ENCODE data around the gene STKLD1.

STKLD1 gene

GRCh38 chr9:133346021-133346785 is 30.0 kb upstream of the STKLD1 start:
- DNase-seq, result no peak

DNA sequence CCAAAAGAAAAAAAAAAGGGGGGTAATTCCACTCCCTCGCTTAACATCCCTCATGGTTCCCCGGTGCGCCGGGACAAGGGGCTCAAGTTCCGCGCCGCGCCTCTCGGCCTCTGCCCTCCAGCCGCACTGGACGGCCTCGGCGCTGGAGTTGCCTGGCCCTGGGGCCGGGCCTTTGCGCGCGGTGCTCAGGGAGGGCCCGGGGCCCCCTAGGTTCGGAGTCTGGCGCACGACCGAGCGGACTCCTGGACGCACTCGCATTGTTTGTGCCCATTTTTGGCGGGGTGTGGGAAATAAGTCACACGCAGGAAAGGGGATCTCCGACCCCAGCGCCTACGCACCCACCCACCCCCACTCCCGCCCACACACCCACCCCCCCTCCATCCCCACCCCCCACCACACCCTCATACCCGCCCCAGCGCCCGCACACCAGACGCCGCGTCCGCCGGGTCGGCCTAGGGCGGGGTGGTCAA is 28.6 kb upstream of the STKLD1 start:
- DNase-seq, result peak; percentile 60

DNA sequence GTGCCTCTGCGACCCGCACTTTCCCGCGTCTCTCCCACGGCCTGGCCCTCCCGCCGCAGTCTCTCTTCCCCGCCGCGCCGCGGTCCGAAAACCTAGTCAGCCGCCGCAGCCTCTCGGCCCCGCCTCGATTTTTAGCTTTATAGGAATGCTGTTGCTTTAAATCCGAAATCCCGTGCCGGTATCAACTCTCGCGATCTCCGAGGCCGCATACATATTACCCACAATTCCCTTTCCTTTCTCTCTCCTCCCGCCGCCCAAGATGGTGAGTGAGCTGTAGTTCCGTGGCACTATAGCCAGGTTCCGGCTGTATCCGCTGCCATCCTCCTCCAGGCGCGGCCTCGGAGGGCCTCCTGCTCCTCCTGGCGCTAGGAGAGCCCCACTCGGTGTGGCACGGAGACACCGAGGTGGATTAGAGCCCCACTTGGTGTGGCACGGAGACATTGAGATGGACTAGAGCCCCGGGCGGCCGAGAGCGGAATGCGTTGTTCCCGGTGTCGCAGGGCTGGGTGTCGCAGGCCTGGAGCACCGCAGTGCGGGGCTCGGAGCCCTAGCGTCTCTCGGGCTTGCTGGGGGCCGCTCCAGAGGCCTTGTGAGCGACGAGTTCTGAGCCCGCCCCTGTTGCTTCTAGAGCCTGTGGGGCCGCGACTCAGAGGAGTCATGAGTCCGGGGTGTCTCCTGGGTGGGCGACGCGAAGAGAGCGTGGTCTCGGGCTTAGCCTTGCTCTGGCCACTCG is 28.0 kb upstream of the STKLD1 start, which contains the start of the genes MED22 and RPL7A:
Gene MED22, minus strand, starts transcription at position 147 of the 733 bp plus-strand sequence. CDS start 1,469 bp downstream, outside the sequence.
Gene RPL7A, plus strand, starts transcription at position 234 of the 733 bp plus-strand sequence. Its CDS starts 26 bp downstream, at position 260.
- peak; percentile 97 for DNase-seq

DNA sequence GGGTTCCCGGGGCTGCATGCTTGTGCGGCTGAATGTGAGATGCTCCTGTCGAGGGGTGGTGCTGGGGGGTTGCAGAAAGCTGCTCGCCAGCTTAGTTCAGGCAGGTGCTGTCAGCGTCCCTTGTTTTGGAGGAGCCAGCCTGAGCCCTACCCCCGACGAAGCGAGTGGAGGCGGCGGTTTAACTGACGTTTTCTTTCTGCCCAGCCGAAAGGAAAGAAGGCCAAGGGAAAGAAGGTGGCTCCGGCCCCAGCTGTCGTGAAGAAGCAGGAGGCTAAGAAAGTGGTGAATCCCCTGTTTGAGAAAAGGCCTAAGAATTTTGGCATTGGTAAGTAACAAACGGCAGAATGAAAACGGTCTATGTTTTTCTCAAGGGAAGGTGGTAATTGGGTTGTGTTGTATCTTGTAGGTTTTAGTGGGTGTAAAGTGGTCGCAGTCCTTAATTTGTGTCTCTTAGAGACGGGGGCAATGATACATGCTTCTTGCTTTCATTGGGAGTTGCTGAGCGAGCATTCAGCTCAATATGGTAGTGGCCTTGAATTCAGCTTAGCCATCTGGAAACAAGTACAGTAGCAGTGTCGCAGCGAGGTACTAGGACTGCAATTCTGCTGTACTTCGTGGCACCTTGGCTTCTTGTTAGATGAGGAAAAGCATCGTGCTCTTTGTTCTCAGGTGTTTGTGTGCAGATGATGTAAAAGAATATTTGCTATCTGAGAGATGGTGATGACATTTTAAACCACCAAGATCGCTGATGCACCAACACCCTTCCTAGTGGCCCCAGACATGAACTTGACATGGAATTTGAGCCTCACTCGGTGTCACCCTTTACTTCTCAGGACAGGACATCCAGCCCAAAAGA is 27.2 kb upstream of the STKLD1 start:
- no peak for DNase-seq

GRCh38 chr9:133349965-133350616 is 26.1 kb upstream of the STKLD1 start:
- no peak for DNase-seq

DNA sequence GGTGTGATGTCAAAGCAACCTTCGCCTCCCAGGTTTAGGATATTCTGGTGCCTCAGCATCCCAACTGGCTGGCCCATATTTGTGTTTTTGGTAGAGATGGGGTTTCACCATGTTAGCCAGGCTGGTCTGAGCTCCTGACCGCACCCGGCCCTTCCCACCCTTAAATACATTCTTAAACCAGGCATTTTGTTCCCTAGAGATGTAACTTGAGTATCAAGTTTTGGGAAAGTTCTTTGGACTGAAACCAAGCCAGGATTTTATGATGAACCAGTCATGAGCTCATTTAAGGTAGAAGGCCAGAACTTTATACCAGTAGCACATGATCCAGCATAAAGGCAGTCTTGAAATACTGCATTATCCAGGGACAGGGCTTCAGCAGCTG is 24.6 kb upstream of the STKLD1 start:
- no peak for DNase-seq

- DNase-seq, result peak; percentile 83
These were observed 24.1 kb upstream of the STKLD1 start for GRCh38 chr9:133351908-133352634.

- DNase-seq, result no peak
These were observed 23.4 kb upstream of the STKLD1 start for GRCh38 chr9:133352635-133353340.

- DNase-seq, result no peak
These were observed 22.6 kb upstream of the STKLD1 start for GRCh38 chr9:133353548-133353947.

- DNase-seq, result no peak
These were observed 21.4 kb upstream of the STKLD1 start for GRCh38 chr9:133354766-133355165.

GRCh38 chr9:133355881-133356357 is 20.2 kb upstream of the STKLD1 start:
- no peak for DNase-seq

GRCh38 chr9:133356391-133357091 is 19.6 kb upstream of the STKLD1 start, which contains the start of the genes SURF1 and SURF2:
Gene SURF1, minus strand, starts transcription at chr9:133356487. Its CDS starts 34 bp downstream, at chr9:133356453.
Gene SURF2, plus strand, starts transcription at chr9:133356550. Its CDS starts 43 bp downstream, at chr9:133356593.
- DNase-seq, result peak; percentile 83

DNA sequence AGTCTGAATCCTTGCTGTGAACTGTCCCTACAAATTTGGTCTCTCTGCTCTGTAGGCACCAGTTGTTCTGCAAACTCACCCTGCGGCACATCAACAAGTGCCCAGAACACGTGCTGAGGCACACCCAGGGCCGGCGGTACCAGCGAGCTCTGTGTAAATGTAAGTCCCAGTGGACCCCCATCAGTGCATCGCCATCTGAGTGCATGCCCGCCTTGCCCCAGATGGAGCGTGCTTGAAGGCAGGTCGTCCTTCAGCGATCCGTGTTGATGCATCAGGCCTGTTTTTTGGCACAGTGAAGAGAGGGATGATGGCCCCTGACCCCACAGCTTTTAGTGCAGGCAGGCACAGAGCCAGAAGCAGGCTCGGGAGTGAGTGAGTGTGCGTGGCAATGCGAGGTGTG is 18.5 kb upstream of the STKLD1 start:
- DNase-seq, result no peak

DNA sequence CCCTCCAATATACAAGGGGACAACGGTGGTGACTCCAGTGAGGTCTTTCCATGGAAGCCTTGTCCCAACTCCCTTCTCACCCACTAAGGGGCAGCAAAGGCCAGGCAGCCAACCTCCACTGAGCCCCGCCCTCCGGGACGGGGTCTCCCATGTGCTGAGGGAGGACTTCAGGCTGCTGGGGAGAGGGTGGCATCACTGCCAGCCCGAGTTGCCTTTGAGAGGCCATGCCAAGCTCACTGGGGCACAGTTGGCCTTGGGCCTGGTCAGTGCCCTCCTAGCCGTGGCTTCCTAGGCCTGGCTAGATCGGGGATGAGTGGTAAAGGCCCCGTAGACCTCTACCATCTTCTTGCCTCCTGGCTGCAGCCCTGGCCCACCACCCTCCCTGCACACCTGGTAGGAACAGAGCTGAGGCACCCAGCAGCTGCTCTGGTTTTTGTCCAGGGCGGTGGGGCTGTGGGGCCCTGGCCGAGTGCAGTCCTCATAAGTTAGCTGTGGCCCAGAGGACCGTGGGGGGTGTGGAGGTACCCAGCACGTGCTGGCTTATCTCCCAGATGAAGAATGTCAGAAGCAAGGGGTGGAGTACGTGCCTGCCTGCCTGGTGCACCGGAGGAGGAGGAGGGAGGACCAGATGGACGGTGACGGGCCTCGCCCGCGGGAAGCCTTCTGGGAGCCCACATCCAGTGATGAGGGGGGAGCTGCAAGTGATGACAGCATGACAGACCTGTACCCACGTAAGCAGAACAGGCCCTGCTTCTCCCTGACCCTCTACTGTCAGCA is 16.6 kb upstream of the STKLD1 start:
- peak; percentile 87 for DNase-seq

- DNase-seq, result peak; percentile 47
These were observed 15.5 kb upstream of the STKLD1 start for GRCh38 chr9:133360400-133361393.

DNA sequence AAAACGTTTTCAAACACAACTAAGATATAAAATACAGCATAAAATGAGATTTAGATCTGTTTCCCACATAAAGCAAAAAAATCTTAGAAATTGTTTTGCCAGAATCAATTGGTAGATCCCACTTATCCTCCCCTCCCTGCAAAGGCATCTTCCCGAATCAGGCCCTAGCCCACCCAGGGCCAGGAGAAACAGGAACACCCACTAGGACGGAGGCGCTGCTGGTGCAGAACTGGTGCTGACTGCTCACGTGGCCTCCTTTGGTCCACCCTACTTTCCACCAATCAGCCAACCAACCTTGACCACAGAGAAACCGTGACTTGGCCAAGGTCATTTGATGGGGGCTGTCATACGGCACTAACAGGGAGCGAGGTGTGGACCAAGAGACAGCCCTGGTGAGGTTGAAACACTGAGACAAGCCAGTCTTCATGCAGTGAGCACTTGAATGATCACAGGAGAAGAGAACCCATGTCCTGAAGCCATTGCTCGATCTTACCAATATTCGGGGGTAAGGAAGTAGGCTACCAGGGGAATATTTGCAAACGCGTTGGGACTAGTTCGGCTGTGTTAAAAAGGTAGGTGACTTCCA is 14.6 kb upstream of the STKLD1 start:
- no peak for DNase-seq

DNA sequence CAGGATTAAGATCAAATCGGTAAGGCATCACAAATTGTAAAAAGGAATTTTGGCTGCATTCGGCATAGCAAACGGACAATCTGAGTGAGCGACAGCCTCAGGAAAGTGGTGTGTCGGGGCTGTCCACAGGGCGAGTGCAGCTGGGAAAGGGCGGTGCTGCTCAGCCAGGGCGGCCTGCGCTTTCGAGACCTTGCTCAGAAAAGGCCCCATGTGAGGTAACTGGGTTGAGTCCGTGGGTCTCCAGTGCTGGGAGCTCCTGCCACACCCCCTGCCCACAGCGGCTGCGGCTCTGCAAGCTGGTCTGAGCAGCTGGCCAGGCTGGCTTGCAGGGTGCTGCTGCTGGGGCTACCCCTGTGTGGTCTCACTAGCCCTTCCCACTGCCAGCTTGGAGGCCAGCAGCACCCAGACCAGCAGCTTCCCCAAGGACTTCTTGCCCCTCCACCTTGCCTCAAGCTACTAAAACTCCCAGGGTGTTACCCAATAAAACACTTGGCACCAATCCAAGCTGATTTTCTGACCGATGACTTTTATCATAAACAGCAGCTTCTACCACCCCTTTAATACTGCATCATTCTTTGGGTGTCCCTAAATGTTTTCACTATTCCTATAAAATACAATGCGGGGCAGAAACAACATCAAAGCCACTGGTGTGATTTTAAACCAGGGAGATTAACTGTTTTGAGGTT is 13.7 kb upstream of the STKLD1 start:
- DNase-seq, result peak; percentile 79

Measured in hematopoietic multipotent progenitor cell treated with erythropoietin and hydrocortisone succinate and interleukin-3 and kit ligand, for 8 days (in vitro differentiated cells).